Posterior vena cava (tissue), 2 donors: ENCODE data around the gene RPL28. TPM values are rescaled to one million over a fixed set of nuclear protein-coding genes. Genes with fewer than 3 reads are reported as not detected.
"Not testable (repeated sequence)": the region's sequence is repeated elsewhere in the genome, so short reads cannot be mapped to it uniquely, and the experiment has no call there.

Experiments used
- DNase-seq: peaks from one replicate; pipeline ENCODE4 v3.0.0-alpha.2; 2020; ENCODE audit warnings: low spot score
- intact Hi-C, 2 donors: fragments of 100-400 bp; cut with DNase I; formaldehyde crosslinking; loops; one replicate each; pipeline versions ENCODE4 v1.14.1 to v1.14.2; 2022 to 2023
- total RNA-seq, 2 donors: library from RNA; stranded (reverse); fragmentation: NEBNext Ultra II Directional; extraction: Animal tissue kit (Norgen Biotek cat#: 25700); gene quantifications; one replicate each; pipeline ENCODE4 v1.2.1, GENCODE V29; 2021
- donor health status: DM: yes; HTN: yes; CAD: no.
- donor health status: DM: yes; HTN: yes; CAD: no.

Gene RPL28
- total RNA-seq, 2 donors from 2014 or later: 882 to 1,056 TPM

DNA sequence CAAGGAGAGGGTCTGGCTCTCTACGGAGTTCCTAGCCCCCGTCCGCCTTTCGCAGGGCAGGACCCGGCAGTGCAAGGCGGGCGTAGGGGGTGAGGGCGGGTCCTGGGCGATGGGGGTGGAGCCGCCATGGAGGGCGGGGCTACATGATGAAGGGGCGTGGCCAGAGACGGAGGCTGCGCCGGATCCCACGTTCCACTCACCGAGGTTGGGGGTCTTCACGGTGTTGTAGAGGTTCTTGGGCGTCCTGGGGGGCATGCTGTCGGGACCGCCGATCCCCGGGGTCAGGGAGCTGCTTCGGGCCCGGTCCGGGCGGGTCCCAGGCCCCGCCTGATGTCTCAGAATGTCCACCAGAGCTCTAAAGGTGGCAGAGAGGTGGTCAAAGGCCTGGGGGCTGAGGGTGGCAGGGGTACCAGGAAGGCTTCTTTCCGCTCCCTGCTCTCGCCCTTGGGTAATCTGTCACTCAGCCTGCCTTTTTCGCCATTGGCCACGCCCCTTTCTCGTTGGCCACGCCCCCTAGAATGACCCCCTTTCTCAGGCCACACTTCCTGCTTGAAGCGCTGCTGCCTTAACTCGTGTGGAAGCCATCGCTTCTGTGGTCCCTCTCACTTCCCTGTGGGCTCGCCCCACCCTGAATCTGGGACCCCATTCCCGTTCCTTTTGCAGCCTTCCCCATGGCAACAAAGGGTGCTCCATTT lies 54.8 kb downstream of the RPL28 start:
- intact Hi-C loops: no loop called here
- DNase-seq: no peak

DNA sequence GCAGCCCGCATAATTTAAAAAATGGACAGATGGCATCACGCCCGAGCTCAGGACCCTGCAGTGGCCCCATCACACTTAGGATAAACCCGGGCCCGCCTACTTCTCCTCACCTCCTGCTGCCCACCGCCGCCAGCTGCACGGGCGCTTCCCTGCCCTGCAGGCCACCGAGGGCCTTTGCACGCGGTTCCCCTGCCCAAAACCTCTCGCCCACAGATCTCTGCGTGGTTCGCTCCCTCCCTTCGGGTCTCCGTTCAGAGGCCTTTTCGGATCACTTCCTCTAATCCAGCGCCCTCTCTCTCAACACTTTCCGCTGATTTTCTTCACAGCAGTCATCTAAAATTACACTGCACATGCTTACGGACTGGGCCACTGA lies 55.6 kb downstream of the RPL28 start:
- no peak for DNase-seq
- intact Hi-C loops: no loop called here

DNA sequence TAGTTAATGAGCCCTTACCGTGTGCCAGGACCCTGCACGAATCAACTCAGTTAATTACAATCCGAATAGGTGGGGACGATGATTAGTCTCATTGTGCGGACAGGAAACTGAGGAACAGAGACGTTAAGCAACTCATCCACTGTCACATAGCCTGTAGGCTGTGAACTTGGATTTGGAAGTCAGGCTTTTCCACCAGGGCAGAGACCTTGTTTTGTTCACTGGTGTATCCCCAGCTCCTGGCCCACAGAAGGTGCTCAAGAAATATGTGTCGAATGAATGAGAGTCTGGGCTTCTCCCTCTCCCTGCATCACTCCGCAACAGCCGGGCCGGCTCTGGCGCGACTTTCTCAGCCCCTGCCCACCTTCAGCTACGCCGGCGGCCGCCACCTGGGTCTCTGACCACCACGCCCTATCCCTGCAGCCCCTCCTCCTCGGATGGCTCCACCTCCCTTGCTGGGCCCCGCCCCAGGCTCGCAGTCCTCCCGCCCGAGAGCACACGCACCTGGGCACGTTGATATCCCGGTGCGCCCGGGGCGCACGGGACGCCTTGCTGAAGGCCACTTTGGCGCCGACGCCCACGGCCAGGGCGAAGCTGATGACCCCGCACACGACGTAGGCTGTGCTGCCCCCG lies 56.1 kb downstream of the RPL28 start:
- DNase-seq: no peak
- intact Hi-C loops: no loop called here

DNA sequence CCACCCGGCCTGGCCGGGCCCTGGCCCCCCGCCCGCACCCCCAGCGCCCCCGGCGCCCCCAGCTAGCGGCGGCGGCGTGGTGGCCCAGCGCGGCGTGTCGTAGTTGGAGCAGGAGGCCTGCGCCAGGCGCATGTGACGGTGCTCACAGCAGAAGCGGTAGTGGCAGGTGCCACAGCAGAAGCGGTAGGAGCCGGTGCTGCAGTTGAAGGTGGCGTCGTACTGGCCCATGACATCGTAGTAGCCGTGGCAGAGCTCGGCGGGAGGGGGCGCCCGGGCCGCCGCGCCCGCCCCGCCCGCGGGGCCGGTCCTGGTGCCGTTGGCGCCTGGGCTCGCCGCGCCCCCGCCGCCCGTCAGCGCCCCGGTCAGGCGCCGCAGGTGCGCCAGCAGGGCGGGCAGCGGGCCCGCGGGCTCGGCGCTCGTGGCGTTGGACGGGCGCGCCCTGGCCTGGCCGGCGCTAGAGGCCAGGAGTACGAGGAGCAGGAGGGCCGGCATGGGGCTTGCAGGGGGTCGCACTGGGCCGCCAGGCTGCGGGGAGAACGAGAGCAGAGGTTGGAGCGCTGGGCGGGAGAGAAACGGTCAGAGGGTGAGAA lies 56.7 kb downstream of the RPL28 start:
- intact Hi-C loops: no loop called here
- no peak for DNase-seq

DNA sequence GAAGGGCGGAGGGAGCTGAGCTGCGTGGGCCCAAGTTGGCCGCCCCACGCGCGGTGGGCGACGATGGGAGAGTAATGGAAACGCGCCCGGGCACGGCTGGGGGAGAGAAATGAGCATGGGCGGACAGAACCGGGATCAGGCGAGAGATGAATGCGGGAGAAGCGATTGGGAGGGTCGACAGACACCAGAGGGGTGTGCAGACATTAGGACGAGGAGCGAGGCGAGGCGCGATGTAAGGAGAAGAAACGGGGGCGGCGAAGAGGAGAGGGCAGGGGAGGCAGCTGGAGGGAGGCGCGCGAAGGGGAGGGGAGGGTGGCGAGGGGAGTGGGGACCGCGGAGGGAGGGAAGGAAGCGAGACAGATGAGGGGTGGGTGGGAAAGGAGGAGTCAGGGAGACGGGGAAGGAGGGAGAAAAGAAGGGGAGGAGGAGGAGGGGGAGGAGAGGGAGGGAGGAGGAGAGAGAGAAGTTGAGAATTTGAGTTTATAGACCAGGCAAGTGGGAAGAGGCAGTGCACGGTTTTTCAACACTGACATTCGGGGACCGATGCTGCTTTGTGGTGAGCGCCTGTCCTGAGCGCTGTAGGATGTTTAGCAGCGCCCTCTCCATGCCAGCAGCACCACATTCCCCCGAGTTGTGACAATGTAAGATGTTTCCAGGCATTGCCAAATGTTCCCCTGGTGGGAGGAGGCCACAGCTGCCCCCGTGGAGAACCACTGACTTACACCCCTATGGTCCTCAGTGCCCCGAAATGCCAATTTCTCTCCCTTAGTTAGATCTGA lies 57.5 kb downstream of the RPL28 start, which contains the start of gene SHISA7:
Gene SHISA7, minus strand, starts transcription at position 256 of the 779 bp plus-strand sequence. CDS start 437 bp downstream, outside the sequence.
- DNase-seq: no peak
- intact Hi-C loops: no loop called here

DNA sequence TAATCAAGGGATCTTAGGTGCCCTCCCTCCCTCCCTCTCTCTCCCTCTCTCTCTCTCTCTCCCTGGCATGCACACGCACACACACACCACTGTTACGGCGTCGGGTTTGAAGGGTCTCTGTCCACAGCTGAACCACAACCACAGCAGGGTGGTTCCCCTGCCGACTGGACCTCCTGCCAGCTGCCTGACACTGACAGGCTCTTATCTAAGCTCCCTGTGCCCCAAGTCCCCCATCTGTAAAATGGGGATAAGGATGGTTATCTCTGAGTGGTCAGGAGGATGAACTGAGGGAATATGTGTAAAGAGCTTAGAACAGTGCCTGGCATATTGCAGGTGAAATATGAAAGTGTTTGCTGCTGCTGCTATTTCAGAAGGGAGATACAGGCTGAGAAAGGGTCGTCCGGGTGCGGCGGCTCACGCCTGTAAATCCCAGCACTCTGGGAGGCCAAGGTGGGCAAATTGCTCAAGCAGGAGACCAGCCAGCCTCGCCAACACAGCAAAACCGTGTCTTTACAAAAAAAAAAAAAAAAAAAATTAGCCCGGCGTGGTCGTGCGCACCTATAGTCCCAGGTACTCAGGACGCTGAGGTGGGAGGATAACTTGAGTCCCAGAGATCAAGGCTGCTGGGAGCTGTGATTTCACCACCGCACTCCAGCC lies 58.2 kb downstream of the RPL28 start:
- no peak for DNase-seq
- intact Hi-C loops: no loop called here

DNA sequence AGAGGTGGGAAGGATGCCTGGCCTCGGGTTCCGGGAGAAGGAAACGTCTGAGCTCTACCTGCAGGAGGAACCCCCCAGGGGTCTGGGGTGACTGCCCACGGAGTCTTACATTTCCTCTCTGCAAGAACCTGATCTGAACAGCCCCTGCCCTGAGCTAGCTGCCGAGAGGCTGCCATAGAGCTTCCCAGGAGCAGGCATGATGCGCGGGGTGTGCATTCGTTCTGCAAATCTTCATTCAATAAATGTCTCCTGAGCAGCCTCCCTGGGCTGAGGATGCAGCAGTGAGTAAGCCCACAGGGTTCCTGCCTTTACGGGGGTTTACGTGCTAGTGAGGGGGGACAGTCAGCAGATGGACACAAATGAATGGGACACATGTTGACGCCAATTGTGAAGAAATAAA lies 58.9 kb downstream of the RPL28 start:
- intact Hi-C loops: no loop called here

DNA sequence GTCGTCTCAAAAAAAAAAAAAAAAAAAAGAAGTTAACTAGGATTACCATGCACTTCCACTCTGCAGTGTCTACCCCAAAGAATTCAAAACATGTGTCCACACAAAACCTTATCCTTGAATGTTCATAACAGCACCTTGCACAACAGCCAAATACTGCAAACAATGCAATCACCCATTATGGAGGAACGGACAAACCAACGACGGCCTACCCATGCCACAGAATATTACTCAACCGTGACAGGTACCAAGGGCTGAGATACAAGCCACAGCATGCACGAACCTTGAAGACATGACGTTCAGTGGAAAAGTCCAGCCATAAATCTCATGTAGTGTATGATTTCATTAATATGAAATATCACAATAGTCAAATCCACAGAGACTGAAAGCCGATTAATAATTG lies 60.3 kb downstream of the RPL28 start:
- DNase-seq: no peak
- intact Hi-C loops: no loop called here

More for the DNA sequence above, 58.9 kb downstream of the RPL28 start:
- DNase-seq: no peak

DNA sequence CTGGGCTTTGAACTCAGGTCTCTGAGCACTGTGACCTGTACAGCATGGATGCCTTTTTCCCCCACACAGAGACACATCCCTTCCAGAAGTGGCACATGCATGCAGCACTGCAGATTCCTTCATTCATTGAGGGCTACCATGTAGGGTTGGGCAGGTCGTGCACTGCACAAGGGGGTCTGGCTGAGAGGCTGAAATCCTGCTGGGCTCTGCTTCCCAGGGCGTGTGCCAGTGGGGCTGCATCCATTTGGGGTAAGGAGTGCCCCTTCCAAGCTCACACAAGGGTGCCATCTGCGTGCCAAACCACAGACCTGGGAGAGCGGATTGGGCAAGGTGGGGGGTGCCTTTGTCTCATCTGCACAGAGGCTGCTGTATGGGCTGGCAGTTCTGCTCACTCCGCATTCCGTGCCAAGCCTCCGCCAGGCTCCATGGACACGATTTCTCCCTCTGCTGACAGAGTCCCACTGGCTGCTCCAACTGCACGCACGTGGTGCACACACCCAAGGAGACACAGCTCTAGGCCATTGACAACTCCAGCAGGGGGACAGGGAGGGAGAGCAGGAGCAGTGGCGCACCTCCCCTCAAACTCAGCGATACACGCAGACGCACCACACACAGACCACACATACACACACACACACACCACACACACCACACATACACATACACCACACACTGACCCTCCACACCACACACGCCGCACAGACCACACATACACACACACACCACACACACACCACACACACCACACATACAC lies 61.9 kb downstream of the RPL28 start:
- intact Hi-C loops: no loop called here
- no peak for DNase-seq

DNA sequence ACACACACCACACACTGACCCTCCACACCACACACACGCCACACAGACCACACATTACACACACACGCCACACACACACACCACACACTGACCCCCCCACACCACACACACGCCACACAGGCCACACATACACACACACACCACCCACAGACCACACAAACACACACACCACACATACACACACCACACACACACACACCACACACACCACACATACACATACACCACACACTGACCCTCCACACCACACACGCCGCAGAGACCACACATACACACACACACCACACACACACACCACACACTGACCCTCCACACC lies 62.4 kb downstream of the RPL28 start:
- intact Hi-C loops, DNase-seq: not testable (repeated sequence)

DNA sequence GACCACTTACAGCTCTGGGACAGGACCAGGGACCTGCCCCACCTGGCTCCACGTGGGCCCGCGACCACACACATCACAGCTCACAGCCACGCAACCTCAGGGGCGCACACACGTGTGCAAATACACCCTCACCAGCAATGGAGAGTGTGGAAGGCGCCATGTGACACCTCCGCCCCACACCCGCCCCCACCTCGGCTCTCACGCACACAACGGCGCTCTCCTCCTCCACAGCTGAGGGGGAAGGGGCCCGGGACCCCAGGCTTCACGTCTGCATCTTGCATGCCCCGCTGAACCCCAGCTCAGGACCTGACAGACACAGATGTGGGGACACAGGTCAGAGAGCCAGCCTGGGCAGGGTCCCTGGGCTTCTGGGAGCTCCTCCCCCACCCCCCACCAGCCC lies 63.7 kb downstream of the RPL28 start:
- intact Hi-C loops: no loop called here
- DNase-seq: no peak

DNA sequence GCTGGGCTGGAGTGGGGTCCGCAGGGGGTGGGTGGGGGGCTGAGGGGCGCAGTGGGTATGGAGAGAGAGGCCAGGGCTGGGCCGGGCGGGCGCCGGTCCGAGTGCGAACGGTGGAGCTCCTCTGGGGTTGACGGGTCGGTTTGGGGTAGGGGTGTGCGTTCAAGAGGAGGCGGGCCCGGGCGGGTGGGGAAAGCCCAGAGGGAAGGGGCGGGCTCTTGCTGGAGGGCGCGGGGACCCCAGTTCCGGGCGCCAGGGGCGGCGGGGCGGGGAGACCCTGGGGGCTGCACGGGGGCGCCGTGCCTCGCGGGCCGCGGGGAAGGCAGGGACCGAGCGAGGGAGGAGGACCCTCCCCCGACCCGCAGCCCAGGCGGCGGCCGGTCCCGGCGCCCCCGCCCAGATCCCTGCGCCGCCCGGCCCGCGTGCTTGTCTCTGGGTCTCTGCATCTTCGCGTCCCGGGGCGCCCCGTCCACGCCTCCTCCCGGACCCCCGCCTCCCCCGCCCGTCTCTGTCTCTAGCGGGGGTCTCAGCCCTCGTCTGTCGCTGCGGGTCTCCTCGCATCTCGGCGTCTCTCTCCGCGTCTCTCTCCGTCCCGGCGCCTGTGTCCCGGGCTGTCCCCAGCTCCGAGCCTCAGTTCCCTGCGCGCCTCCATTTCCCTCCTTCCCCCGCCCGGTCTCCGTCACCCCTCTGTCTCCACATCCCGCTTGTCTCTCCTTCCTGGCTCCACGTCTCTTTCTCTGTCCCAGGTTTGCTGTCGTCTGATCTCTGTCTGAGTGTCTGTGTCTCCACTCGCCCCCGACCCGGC lies 65.6 kb downstream of the RPL28 start:
- DNase-seq: no peak
- intact Hi-C loops: no loop called here

DNA sequence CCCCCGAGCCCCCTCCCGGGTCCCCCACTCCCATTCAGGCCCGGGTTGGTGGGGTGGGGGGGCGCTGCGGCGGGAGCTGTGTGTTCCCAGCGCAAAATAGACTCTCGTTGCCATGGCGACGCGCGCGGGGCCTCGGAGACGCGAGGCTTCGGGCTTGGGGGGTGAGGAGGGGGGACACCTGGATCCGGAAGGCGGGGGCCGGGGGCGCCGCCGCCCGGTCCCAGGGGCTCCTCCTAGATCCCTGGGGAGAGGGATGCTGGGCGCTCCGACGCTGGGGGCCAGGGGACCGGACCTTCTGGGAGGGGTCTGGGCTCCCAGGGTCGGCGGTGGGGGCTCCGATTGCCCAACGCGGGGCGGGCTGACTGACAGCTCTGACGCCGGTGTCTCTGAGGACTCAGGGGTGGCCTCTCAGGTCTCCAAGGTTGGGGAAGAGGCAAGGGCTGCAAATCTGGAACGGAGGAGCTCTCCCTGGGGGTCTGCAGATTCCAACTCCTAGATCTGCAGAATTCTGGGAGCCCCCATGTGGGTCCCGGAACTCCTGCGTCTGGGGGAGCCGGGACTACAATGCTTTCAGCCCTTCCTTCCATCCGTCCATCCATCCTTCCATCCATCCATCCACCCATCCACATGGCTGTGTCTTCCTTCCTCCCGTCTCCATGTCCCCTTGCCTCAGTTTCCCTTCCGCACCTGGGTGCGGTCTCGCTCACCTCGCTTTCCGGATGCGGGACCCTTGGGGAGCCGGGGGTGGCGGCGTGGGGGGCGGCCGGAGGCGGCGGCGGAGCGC lies 66.4 kb downstream of the RPL28 start:
- intact Hi-C loops: no loop called here
- DNase-seq: no peak

Other genes with a start within 250 kb of the RPL28 start
- gene TNNT1, start 236.7 kb upstream of the RPL28 start, total RNA-seq: not detected
- not detected for gene TNNI3, start 228.2 kb upstream of the RPL28 start, total RNA-seq
- not detected for gene DNAAF3, start 219.3 kb upstream of the RPL28 start, total RNA-seq
- not detected for gene SYT5, start 205.6 kb upstream of the RPL28 start, total RNA-seq
- 1 to 10 TPM in 1 of 2 donors, under 1 TPM in 1; 0.81 to 1.6 TPM for gene PTPRH, start 176.4 kb upstream of the RPL28 start, total RNA-seq
- gene TMEM86B, start 157.2 kb upstream of the RPL28 start, total RNA-seq: 1 to 10 TPM; 1.6 to 1.7 TPM
- 10 to 100 TPM; 40.6 to 46.0 TPM for gene PPP6R1, start 126.9 kb upstream of the RPL28 start, total RNA-seq
- gene HSPBP1, start 105.8 kb upstream of the RPL28 start, total RNA-seq: 10 to 100 TPM; 19.8 to 20.1 TPM
- 1 to 10 TPM; 7.2 to 9.2 TPM for gene BRSK1, start 101.9 kb upstream of the RPL28 start, total RNA-seq
- gene TMEM150B, start 60.6 kb upstream of the RPL28 start, total RNA-seq: 1 to 10 TPM; 1.9 to 5.4 TPM
- 1 to 10 TPM; 3.9 to 6.3 TPM for gene KMT5C, start 46.1 kb upstream of the RPL28 start, total RNA-seq
- 1 to 10 TPM in 1 of 2 donors, not detected in 1; 1.3 TPM for gene COX6B2, start 31.2 kb upstream of the RPL28 start, total RNA-seq
- gene GARIN5B, start 22.7 kb upstream of the RPL28 start, total RNA-seq: not detected
- gene IL11, start 15.5 kb upstream of the RPL28 start, total RNA-seq: not detected
- gene TMEM190, start 9.1 kb upstream of the RPL28 start, total RNA-seq: not detected
- under 1 TPM; 0.69 to 0.90 TPM for gene TMEM238, start 1.6 kb upstream of the RPL28 start, total RNA-seq
- gene UBE2S, start 21.9 kb downstream of the RPL28 start, total RNA-seq: 10 to 100 TPM; 17.6 to 23.3 TPM
- gene SHISA7, start 57.4 kb downstream of the RPL28 start, total RNA-seq: not detected
- 10 to 100 TPM; 23.1 to 25.1 TPM for gene ISOC2, start 75.7 kb downstream of the RPL28 start, total RNA-seq
- not detected for gene C19orf85, start 78.8 kb downstream of the RPL28 start, total RNA-seq
- 1 to 10 TPM; 5.7 to 7.9 TPM for gene ZNF628, start 90.7 kb downstream of the RPL28 start, total RNA-seq
- gene NAT14, start 99.3 kb downstream of the RPL28 start, total RNA-seq: 10 to 100 TPM; 15.8 to 16.3 TPM
- 10 to 100 TPM; 32.4 to 40.6 TPM for gene SSC5D, start 102.5 kb downstream of the RPL28 start, total RNA-seq
- gene SBK2, start 151.2 kb downstream of the RPL28 start, total RNA-seq: not detected
- not detected for gene SBK3, start 159.6 kb downstream of the RPL28 start, total RNA-seq
- 1 to 10 TPM; 7.4 to 7.6 TPM for gene ZNF579, start 194.9 kb downstream of the RPL28 start, total RNA-seq
- 1 to 10 TPM; 7.8 to 9.7 TPM for gene FIZ1, start 213.6 kb downstream of the RPL28 start, total RNA-seq
- gene ZNF524, start 214.4 kb downstream of the RPL28 start, total RNA-seq: 10 to 100 TPM; 10.6 to 11.1 TPM
- 10 to 100 TPM; 10.1 to 12.6 TPM for gene ZNF865, start 219.7 kb downstream of the RPL28 start, total RNA-seq
- gene ZNF784, start 238.6 kb downstream of the RPL28 start, total RNA-seq: 1 to 10 TPM; 3.6 to 4.3 TPM